Measurements from ENCODE around the gene GNA14.
A peak's percentile ranks its signal among the peaks of the same experiment; 100 is the strongest.
"Not testable (repeated sequence)": the region's sequence is repeated elsewhere in the genome, so short reads cannot be mapped to it uniquely, and the experiment has no call there.

The GNA14 gene

GRCh38 chr9:77489405-77490163 lies 158.5 kb downstream of the GNA14 start:
- DNase-seq (ENCODE audit: low spot score): not testable (repeated sequence)

GRCh38 chr9:77488439-77489126 lies 159.5 kb downstream of the GNA14 start:
- no peak for DNase-seq (ENCODE audit: low spot score)

GRCh38 chr9:77486968-77487367 lies 161.2 kb downstream of the GNA14 start:
- DNase-seq (ENCODE audit: low spot score): no peak

GRCh38 chr9:77486463-77486862 lies 161.7 kb downstream of the GNA14 start:
- DNase-seq (ENCODE audit: low spot score): no peak

GRCh38 chr9:77475641-77476473 lies 172.3 kb downstream of the GNA14 start:
- DNase-seq (ENCODE audit: low spot score): no peak

- DNase-seq (ENCODE audit: low spot score): no peak
Observed at GRCh38 chr9:77474936-77475335, 173.2 kb downstream of the GNA14 start.

GRCh38 chr9:77472646-77473045 lies 175.5 kb downstream of the GNA14 start:
- no peak for DNase-seq (ENCODE audit: low spot score)

- DNase-seq (ENCODE audit: low spot score): no peak
Observed at GRCh38 chr9:77471572-77471971, 176.6 kb downstream of the GNA14 start.

- DNase-seq (ENCODE audit: low spot score): no peak
Observed at GRCh38 chr9:77469515-77470231, 178.4 kb downstream of the GNA14 start.

- DNase-seq (ENCODE audit: low spot score): no peak
Observed at GRCh38 chr9:77464661-77465060, 183.5 kb downstream of the GNA14 start.

GRCh38 chr9:77463151-77463550 lies 185.0 kb downstream of the GNA14 start:
- no peak for DNase-seq (ENCODE audit: low spot score)

GRCh38 chr9:77462066-77462465 lies 186.1 kb downstream of the GNA14 start:
- DNase-seq (ENCODE audit: low spot score): no peak

- DNase-seq (ENCODE audit: low spot score): no peak
Observed at GRCh38 chr9:77460938-77461337, 187.2 kb downstream of the GNA14 start.

- DNase-seq (ENCODE audit: low spot score): peak; percentile 73
Observed at GRCh38 chr9:77457916-77458592, 190.1 kb downstream of the GNA14 start.

- peak; percentile 78 for DNase-seq (ENCODE audit: low spot score)
Observed at GRCh38 chr9:77456829-77457437, 191.2 kb downstream of the GNA14 start.

GRCh38 chr9:77455312-77455927 lies 192.7 kb downstream of the GNA14 start:
- DNase-seq (ENCODE audit: low spot score): no peak

GRCh38 chr9:77454663-77455062 lies 193.5 kb downstream of the GNA14 start:
- no peak for DNase-seq (ENCODE audit: low spot score)

GRCh38 chr9:77453825-77454647 lies 194.1 kb downstream of the GNA14 start:
- no peak for DNase-seq (ENCODE audit: low spot score)

- no peak for DNase-seq (ENCODE audit: low spot score)
Observed at GRCh38 chr9:77451507-77451906, 196.6 kb downstream of the GNA14 start.

GRCh38 chr9:77450085-77450475 lies 198.0 kb downstream of the GNA14 start:
- no peak for DNase-seq (ENCODE audit: low spot score)
